ENCODE measurements around the gene TMEM88.

Gene TMEM88

DNA sequence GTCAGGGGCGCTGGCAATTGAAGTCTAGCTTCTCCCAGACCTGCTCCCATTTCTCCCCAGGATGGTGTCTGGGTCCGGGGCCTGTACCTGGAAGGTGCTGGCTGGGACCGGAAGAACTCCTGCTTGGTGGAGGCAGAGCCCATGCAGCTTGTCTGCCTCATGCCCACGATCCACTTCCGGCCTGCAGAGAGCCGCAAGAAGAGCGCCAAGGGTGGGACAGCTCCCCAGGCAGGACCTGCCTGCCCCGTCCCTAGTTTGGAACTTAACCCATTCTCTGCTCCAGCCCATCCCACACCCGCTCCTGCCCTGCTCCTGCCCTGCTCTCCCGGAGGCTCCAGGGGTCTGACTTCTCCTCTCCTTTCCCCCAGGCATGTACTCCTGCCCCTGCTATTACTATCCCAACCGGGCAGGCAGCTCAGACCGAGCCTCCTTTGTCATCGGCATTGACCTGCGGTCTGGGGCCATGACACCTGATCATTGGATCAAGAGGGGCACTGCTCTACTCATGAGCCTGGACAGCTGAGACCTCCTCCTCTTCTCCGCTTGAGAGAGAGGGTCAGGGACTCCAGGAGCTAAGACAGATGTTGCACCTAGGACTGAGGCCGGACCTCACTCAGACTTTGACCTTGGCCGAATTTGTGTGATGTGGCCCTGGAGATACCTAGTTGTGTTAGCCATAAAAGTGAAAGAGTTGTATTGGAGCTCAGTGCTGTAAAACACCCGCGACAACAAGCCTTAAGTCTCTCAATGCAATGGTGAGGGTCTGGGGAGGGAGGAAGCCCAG, 21.7 kb upstream of the TMEM88 start:
- DNase-seq (ENCODE audit: low read depth) = no peak

DNA sequence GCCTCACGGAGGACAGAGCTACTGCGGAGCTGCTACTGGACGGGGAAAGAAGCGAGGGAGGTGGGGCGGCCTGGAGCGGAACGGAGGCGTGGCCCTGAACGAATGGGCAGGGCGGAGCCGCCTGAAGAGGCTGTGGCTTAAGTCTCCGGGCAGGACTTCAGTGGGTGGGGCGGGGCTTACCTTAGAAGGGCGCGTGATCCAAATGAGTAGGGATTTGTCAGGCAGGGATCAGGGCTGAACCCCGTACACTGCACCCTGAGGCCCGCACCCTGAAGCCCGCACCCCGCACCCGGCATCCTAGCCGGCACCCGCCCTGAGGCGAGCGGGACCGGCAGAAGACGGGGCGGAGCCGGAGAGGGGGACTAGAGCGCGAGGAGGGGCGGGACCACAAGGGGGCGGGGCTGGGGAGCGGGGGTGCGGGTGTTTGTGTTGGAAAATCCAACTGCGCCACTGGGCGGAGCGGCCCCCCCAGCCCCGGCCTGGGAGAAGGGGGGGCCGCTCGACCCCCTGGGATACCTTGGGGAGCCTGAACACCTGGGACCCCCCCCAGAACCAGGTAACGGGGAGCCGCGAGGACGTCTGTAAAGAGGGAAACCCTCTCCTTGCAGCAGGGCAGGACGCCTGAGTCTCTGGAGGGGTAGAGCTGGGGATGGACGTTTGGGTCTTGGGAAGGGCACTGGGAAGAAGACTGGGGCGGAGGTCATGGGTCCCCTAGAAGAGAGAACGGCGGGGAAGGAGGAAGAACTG, 20.9 kb upstream of the TMEM88 start, which contains the start of gene KDM6B:
KDM6B (plus strand) TSS at position 423 of the 747 bp plus-strand sequence. CDS start 11,338 bp downstream, outside the sequence.
- peak; percentile 75 for DNase-seq (ENCODE audit: low read depth)

GRCh38 chr17:7834542-7834956, 20.3 kb upstream of the TMEM88 start:
- no peak for DNase-seq (ENCODE audit: low read depth)

DNA sequence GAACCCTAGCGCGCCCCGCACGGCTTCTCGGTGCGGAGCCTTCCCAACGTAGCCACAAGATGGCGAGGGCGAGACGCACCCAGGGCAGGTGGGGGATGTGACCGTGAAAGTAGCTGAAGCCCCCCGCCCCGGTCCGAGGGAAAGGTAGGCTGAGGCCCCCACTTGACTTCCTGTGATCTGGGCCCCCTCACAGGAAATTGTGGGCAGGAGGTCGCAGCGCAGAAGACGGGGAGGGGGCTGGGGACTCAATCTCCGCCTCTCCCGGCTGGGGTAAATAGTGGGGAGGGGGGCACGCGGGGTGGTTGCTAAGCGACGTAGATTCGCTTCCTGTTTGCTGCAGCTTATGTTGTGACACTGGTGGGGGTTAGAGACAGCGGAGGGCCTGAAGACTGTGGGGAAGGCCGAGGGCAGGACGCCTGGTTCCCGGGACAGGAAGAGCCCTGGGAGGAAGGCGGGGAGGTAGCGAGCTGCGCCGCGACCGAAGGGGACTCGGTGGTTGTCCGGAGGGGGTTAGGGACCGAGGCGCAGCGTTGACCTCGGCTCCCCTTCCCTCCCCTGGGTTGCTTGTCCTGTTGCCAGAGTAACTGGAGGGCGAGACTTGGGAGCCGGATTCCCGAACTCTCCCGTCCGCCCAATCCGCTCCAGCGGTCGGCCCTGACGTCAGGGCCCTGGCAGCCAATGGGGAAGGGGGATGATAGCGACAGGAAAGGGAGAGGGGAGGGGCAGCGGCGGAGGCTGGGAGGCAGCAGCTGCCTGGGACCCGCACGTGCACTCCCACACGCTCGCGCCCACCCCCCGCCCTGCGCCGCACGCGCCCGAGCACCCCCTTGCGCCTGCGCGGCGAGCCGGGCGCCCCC, 19.7 kb upstream of the TMEM88 start:
- DNase-seq (ENCODE audit: low read depth) = peak; percentile 60

- no peak for DNase-seq (ENCODE audit: low read depth)
These were observed 18.9 kb upstream of the TMEM88 start for GRCh38 chr17:7835814-7836595.

- no peak for DNase-seq (ENCODE audit: low read depth)
These were observed 18.1 kb upstream of the TMEM88 start for GRCh38 chr17:7836596-7837407.

DNA sequence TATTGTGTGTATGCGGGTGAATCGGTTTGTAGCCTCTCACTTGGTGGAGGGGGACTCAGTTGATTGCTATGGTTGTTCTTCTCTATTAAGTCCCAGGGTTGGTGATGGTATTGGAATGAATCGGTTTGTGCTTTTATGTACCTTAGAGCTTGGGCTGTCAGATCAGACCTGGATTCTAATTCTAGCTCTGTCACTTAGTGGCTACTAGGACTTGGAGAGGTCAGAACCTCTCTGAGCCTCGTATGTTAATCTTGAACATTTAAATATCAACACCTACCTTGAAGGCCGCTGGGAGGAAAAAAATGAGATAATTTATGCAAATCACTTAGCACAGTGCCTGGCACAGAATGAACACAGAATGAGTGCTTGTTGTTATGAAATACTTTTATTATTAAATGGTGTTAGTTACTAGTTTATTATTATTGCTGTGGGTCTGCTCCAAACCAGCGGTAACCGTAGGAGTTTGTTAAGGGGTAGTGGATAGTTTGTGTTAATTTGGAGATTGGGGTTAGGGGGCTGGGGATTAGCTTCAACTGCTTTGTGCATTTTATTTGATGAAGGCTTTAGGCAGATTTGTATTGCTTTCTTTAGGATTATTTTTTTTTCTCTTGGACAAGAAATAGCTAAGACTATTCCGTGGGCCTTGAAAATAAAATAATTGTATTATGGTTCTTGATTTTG, 17.3 kb upstream of the TMEM88 start:
- no peak for DNase-seq (ENCODE audit: low read depth)

DNA sequence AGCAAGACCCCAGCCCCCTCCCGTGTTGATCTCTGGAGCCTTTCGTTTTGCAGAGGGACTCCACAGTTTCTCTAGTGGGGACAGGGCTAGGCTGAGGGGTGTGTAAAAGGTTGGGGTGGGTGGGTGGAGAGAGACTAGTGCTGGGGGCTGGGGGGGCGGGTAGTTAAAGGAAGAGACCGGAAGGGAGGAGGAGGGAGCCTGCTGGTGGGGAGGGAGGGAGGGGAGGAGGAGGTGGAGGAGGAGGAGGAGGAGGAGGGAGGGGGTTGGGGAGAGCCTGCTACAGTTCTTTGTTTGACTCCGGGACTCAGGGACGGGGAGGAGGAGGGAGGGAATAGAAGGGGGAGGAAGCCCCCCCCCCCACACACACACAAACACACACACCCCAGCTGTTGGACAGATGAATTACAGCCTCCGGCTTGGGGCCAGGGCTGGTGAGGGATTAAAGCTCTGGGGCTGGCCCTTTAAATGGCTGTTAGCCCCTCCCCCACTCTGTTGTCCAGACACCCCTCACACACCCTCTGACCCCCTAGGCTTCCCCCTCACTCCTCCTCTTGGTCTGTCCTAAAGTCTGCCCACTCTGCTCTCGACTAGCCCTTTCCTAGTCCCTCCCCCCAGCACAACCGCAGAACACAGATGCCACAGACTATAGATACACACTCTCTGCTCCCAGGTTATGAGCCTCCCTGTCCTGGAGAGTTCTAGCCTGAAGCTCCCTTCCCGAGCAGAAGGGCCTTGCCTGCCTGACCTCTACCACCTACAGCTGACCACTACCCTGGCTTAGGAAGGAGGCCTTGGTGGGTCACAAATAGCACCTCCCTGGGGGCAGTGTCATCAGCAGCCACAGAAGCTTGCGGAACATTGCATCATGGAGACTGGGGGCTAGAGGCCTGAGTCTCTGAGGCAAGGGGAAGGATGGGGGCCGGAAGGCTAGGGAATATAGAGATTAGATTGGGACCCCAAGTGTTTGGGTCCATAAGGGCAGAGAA, 16.5 kb upstream of the TMEM88 start:
- DNase-seq (ENCODE audit: low read depth) = no peak

DNA sequence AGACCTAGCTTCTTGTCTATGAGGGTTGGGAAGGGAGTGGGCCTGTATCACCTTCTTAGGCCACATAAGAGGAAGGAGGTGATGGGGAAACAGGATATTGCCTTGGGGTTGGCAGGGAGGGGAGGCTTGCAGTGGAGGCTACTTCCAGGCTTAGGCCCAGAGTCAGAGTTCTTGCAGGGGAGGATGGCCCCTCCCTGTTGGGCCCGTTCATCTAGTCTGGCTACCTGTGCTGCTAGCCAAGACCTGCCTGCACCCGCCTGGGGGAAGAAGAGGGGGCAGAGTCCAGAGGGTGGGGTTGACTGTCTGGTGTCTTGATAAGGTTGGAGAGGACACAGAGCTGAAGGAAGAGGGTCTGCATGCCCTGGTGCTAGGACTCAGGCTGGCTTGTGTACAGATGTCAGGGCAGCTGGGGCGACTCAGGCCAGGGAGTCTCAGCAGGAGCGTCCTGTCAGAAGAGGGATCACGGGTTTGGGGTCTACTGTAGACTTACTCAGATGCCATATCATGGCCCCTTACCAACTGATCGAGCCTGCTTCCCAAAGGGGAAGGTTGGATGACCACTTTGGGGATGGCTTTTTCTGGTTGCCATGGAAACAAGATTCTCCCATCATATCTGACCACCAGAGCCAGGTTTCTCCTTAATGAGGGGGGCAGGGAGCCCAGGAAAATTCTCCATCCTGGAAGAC, 15.5 kb upstream of the TMEM88 start:
- DNase-seq (ENCODE audit: low read depth) = no peak

DNA sequence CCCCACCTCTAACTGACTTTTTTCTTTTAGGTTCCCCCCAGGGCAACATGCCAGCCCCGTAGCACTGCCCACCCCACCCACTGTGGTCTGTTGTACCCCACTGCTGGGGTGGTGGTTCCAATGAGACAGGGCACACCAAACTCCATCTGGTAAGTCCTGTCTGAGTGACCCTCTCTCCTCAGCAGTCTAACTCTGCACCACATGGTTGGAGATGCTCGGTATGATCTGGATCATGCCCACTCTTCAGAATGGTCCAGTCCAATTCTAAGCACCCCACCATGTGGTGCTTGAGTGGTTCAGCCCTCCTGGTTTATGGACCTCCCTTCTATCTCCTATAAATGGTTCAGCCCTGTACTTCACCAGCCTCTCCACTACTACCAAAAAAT, 15.0 kb upstream of the TMEM88 start:
- no peak for DNase-seq (ENCODE audit: low read depth)

DNA sequence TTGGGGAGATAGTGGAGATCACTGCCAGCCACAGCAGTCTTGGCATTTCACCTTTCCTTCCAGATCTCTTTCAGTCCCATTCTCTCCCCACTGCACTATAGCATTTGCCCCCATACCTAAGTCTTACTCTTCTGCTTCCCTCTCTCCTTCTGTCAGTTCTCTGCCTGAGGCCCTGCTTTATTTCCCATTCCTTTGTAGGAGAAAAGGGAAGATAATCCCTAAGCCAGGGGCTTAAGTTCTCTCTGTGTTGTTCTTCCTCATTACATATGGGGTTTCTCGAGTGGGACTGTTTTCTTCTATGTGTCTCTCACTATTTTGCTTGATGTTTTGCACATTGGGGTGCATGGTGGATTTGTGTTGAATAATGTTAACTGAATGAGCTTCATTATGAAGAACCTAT, 14.4 kb upstream of the TMEM88 start:
- DNase-seq (ENCODE audit: low read depth) = no peak

DNA sequence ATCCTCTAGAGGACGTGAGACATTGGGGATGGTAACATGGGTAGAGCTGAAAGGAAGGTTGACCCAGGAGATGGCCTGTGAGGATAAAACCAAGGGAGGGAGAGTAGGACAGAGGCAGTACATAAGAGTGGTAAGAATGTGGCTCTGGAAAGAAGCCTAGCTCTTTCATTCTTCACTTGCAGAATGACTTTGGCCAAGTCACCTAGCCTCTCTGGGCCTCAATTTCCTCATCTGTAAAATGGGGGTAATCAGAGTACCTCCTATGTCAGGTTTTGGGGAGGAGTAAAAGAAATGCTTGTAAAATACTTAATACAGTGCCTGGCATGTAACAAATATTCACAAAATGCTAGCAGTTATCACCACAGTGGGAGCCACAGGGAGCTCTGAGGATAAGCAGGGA, 14.0 kb upstream of the TMEM88 start:
- DNase-seq (ENCODE audit: low read depth) = no peak

DNA sequence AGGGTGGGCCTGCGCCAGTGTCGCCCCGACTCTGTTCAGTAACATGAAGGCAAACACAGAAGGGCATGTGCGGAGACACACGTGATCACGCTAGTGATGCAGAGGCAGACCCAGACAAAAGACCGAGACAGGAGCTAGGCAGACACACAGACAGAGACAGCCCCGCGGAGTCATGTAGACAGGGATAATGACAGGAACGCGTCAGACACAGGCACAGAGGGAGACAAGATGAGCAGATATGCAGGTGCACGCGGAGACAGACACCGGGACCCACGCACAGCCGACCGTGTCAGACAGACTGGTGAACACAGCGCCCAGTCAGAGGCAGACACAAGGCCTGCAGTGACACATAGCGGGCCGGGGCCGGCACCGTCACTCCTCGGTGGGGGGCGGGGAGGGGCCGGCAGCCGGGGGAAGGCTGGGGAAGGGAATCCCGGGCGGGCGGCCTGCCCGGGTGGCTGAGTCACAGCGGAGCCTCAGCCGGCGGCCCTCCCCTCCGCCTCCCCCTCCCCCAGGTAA, 13.4 kb upstream of the TMEM88 start:
- DNase-seq (ENCODE audit: low read depth) = peak; percentile 86

GRCh38 chr17:7841915-7842379, 12.9 kb upstream of the TMEM88 start:
- peak; percentile 69 for DNase-seq (ENCODE audit: low read depth)

DNA sequence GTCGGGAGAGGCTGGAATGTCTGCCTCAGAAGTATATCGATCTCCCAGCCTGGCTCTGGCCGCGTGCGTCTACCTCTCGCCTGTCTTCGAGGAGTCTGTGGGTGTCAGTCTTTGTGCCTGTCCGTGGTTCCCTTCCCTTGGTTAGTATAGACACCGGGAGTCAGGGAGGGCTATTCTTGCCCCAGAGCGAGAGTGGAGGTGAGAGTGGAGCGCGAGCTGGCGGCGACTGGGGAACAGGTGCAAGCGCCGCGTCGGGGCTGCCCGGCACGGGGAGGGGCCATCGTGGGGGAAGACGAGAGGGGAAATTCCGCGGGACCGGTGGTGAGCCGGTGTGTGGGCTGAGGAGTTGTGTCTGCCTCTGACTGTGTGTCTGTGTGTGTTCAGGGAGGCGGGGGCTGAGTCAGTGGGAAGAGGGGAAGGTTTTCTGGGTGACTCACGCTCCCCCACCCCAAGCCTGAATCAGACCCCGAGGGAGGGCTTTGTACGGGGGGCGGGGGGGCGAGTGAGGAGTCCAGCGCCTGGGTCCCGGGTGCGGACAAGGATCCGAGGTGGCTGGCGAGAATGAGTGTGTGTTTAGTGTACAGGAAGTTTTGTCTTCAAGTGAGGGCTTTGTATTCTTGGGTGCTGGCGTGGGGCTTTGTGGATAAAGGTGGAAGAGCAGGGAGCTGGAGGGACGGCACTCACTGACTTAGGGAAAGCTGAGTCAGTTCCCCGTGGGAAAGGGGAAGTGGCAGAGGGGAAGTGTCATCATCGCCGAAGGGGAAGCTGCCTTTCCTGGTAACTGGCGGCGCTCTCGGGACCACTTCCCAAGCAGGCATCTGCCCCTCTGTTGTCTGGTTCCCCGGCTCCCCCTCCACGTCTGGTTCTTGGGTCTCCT, 12.2 kb upstream of the TMEM88 start:
- DNase-seq (ENCODE audit: low read depth) = peak; percentile 86

DNA sequence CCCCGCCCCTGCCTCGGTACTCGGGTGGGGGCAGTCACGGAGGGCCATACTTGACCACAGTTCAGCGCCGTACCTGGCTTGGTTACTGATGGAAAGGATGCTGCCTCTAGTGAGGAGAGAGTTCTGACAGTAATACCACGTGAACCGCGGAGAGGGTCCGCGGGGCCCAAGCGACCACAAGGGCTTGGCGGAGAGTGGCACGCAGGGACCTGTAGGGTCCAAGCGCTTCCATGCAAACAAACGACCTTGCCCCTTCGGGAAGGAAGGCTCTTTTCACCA, 11.7 kb upstream of the TMEM88 start:
- DNase-seq (ENCODE audit: low read depth) = no peak
